H1 (cell line): ENCODE measurements around the gene OGN. TPM values are rescaled to one million over a fixed set of nuclear protein-coding genes. Genes with fewer than 3 reads are reported as not detected.

Experiments
- CHD1 ChIP-seq: IDR thresholded peaks from 2 replicates; pipeline ENCODE4 v1.6.1; 2012; ENCODE audit warnings: low read depth, low read length, improper control_type of control experiment
- CHD7 ChIP-seq: fragments of 300-600 bp; sonication (generic); IDR thresholded peaks from 2 replicates; pipeline ENCODE4 v1.7.1; 2012; ENCODE audit warnings: low read length, moderate library complexity, mild to moderate bottlenecking, inconsistent platforms; ENCODE audit not compliant: insufficient replicate concordance
- CREB1 ChIP-seq: IDR thresholded peaks from 2 replicates; pipeline ENCODE4 v1.6.1; 2012; ENCODE audit warnings: inconsistent platforms
- FOSL1 ChIP-seq: IDR thresholded peaks from 2 replicates; pipeline ENCODE4 v1.6.1; 2011; ENCODE audit warnings: mild to moderate bottlenecking, low read depth, low read length, moderate library complexity; ENCODE audit not compliant: insufficient read depth
- KDM4A ChIP-seq: IDR thresholded peaks from one replicate; pipeline ENCODE4 v1.7.1; 2012; ENCODE audit warnings: low read depth, mild to moderate bottlenecking, moderate library complexity, low read length, inconsistent platforms; ENCODE audit not compliant: severe bottlenecking
- MAFK ChIP-seq: IDR thresholded peaks from 2 replicates; pipeline ENCODE4 v1.6.1; 2012; ENCODE audit warnings: low read depth, mild to moderate bottlenecking, improper control_type of control experiment, low read length
- POU5F1 ChIP-seq: IDR thresholded peaks from 2 replicates; pipeline ENCODE4 v1.6.1; 2011; ENCODE audit warnings: low read depth, mild to moderate bottlenecking, low read length, moderate library complexity
- RBBP5 ChIP-seq: IDR thresholded peaks from 2 replicates; pipeline ENCODE4 v1.7.1; 2012; ENCODE audit warnings: low read depth, mild to moderate bottlenecking, inconsistent platforms, low read length, moderate library complexity, borderline replicate concordance
- RNF2 ChIP-seq: fragments of 200-900, 300-1000 bp; sonication (generic); IDR thresholded peaks from 2 replicates; pipeline ENCODE4 v1.7.1; 2016; ENCODE audit warnings: borderline replicate concordance, low read depth, mild to moderate bottlenecking, antibody characterized with exemption, low read length; ENCODE audit not compliant: poor library complexity, severe bottlenecking; ENCODE audit errors: missing control alignments
- SP2 ChIP-seq: IDR thresholded peaks from 2 replicates; pipeline ENCODE4 v1.6.1; 2012; ENCODE audit warnings: mild to moderate bottlenecking, low read length, inconsistent platforms
- polyA plus RNA-seq, 7 experiments: library from polyadenylated mRNA; depleted of rRNA in 3 of 7; stranded (reverse) in 5 of 7; unstranded in 2 of 7; fragments of >200 nt in 5 of 7; fragments of 200-250 nt in 2 of 7; gene quantifications; 1 replicate in 5 of 7; 2 replicates in 1 of 7; 4 replicates in 1 of 7; pipeline versions ENCODE4 v1.2.1 to v1.2.3, GENCODE V29; 2011 to 2013; ENCODE audit warnings: missing spikeins in 2 of 7, mixed read lengths in 2 of 7
- total RNA-seq: library from RNA; stranded (reverse); fragmentation: NEBNext Ultra II Directional; extraction: Animal tissue kit (Norgen Biotek cat#: 25700); gene quantifications from 2 replicates; pipeline ENCODE4 v1.2.1, GENCODE V29; 2021

Gene OGN
- total and polyA plus RNA-seq, 2 of the 8 experiments (the other 6 are each of a cell fraction or from before 2014, with no cell fraction given), result not detected

DNA sequence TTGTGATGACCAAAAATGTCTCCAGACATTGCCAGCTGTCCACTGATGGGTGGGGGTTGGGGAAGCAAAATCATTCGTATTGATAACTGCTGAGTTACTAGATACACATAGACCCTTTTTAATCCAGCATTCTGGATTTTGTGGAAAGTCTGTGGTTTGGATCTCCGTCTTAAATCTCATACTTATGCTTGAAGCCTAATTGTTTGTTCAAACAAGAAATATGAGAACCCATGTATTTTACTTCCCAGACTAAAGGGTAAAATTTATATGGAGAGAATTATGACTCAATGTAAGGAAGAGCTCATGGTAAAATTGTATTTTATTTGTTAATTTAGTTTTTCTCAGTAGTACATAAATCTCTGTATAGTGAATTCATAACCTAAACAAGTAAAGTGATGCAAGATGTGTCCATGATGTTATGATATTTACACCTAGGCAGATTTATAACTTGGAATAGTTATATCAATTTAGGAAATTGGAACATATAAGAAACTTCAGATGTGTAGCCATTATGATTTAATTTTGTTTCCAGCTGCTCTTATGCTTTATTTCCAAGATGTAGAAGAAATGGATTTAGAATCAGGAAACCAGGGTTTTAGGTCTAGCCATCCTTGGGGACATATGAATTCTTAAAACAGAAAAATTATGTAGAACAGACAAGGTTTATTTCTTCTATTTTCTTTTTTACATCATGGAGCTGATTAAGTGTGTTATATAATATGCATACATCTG lies 4.5 kb upstream of the OGN start (continued):
- TF ChIP-seq CHD7 (no peak), FOSL1 (no peak), RNF2 (no peak), KDM4A (no peak), POU5F1 (no peak), CHD1 (no peak), CREB1 (no peak), MAFK (no peak), SP2 (no peak), RBBP5 (no peak)
